ENCODE measurements around the gene APOO. TPM values are rescaled to one million over a fixed set of nuclear protein-coding genes. Genes with fewer than 3 reads are reported as not detected.

APOO gene
- polyA plus RNA-seq, 1 donor from 2014 or later = 42.5 TPM

DNA sequence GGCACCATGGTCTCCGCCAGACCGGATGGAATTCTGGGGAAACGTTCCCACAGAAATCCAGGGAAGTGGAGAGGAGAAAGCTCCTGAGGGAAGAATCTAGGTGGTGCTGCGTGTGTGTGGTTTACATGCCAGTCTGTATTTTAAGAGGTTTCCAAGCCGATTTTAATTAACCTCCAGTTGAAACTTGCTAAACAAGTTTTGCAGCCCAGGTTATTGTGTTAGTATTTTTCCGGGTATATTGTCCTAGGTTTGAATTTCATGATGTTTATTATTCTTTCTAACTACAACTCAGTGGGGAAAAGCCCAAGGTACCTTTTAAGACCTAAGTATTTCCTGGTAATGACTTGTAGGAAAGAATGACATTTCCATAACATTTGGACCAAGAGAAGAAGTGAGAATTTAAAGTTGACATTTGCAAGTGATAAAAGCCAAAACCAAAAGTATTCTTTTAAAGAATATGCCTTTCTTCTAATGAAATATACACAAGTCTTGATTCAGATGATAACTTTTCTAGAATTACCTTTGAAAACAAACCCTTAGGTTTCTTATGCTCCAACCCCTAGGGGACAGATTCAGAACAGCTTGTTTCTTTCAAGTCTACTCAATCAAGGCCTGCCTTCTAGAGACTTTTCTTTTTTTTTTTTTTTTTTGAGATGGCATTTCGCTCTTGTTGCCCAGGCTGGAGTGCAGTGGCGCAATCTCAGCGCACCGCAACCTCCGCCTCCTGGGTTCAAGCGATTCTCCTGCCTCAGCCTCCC is 110.2 kb downstream of the APOO start:
- Histone ChIP-seq H3K4me3 (ENCODE audit: low read length) (no peak overlapping the region), H4K20me1 (ENCODE audit: insufficient read depth) (no peaks in the 10 kb centered on the region), H3K27me3 (ENCODE audit: insufficient read depth, low read depth, low read length) (no peaks in the 10 kb centered on the region), H3K9me2 (ENCODE audit: insufficient read depth, low read length) (no peaks in the 10 kb centered on the region), H3K9me3 (ENCODE audit: low read length) (no peaks in the 10 kb centered on the region), H3K79me2 (replicated peaks; ENCODE audit: insufficient read depth, low read length) (no peaks in the 10 kb centered on the region), H3K36me3 (ENCODE audit: insufficient read depth, low read length) (no peaks in the 10 kb centered on the region), H3K9ac (ENCODE audit: low read length) (no peak overlapping the region), H3F3A (ENCODE audit: insufficient read depth, low read length, poor library complexity, severe bottlenecking) (no peaks in the 10 kb centered on the region), H3K4me2 (ENCODE audit: low read length) (no peak overlapping the region), H3K27ac (ENCODE audit: low read length) (no peak overlapping the region), H2AFZ (ENCODE audit: low read depth, low read length) (no peak overlapping the region)
- TF ChIP-seq TAF1 (IDR thresholded peaks at IDR 0.05; ENCODE audit: low read depth) = no peak
- TF ChIP-seq, protein P1, sequence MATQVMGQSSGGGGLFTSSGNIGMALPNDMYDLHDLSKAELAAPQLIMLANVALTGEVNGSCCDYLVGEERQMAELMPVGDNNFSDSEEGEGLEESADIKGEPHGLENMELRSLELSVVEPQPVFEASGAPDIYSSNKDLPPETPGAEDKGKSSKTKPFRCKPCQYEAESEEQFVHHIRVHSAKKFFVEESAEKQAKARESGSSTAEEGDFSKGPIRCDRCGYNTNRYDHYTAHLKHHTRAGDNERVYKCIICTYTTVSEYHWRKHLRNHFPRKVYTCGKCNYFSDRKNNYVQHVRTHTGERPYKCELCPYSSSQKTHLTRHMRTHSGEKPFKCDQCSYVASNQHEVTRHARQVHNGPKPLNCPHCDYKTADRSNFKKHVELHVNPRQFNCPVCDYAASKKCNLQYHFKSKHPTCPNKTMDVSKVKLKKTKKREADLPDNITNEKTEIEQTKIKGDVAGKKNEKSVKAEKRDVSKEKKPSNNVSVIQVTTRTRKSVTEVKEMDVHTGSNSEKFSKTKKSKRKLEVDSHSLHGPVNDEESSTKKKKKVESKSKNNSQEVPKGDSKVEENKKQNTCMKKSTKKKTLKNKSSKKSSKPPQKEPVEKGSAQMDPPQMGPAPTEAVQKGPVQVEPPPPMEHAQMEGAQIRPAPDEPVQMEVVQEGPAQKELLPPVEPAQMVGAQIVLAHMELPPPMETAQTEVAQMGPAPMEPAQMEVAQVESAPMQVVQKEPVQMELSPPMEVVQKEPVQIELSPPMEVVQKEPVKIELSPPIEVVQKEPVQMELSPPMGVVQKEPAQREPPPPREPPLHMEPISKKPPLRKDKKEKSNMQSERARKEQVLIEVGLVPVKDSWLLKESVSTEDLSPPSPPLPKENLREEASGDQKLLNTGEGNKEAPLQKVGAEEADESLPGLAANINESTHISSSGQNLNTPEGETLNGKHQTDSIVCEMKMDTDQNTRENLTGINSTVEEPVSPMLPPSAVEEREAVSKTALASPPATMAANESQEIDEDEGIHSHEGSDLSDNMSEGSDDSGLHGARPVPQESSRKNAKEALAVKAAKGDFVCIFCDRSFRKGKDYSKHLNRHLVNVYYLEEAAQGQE (IDR thresholded peaks at IDR 0.05; ENCODE audit: borderline replicate concordance) = no peak

DNA sequence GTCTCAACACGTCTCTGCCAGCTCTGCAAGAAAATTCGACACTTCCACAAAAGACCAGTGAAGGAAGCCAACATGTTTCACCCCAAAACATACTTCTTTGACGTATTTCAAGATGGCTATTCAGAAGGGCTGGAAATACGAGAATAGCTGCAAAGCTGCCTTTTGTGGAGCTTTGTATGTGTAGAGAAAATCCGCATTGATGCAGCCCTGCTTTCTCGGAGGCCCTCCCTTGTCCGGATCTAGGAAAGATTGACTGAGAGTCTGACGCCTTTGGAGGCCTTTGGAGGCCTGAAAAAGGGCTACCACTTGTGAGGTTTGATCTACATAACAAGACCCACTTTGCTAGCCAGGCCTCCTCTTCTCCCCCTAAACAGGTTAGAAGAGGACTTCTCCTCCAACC is 112.5 kb downstream of the APOO start:
- H2AFZ ChIP-seq (ENCODE audit: low read depth, low read length) = no peak overlapping the region
- no peak overlapping the region for H3K4me2 ChIP-seq (ENCODE audit: low read length)
- no peaks in the 10 kb centered on the region for H3K79me2 ChIP-seq (replicated peaks; ENCODE audit: insufficient read depth, low read length)
- no peaks in the 10 kb centered on the region for H3F3A ChIP-seq (ENCODE audit: insufficient read depth, low read length, poor library complexity, severe bottlenecking)
- no peak overlapping the region for H3K4me3 ChIP-seq (ENCODE audit: low read length)
- no peaks in the 10 kb centered on the region for H3K36me3 ChIP-seq (ENCODE audit: insufficient read depth, low read length)
- no peaks in the 10 kb centered on the region for H3K9me3 ChIP-seq (ENCODE audit: low read length)
- TF ChIP-seq POLR2AphosphoS5 (IDR thresholded peaks at IDR 0.05) (no peak), EP300 (conservative IDR thresholded peaks at IDR 0.05; ENCODE audit: poor library complexity, severe bottlenecking) (no peak), EZH2 (IDR thresholded peaks at IDR 0.05; ENCODE audit: borderline replicate concordance, insufficient read depth, low read length, poor library complexity, severe bottlenecking) (no peak), RAD21 (conservative IDR thresholded peaks at IDR 0.05) (no peak), SMC3 (conservative IDR thresholded peaks at IDR 0.05; ENCODE audit: poor library complexity) (no peak), MXI1 (conservative IDR thresholded peaks at IDR 0.05; ENCODE audit: poor library complexity, severe bottlenecking) (no peak), TAF1 (IDR thresholded peaks at IDR 0.05; ENCODE audit: low read depth) (no peak)
- TF ChIP-seq, protein P1 (IDR thresholded peaks at IDR 0.05; ENCODE audit: borderline replicate concordance) = no peak
- TF ChIP-seq, protein P2, sequence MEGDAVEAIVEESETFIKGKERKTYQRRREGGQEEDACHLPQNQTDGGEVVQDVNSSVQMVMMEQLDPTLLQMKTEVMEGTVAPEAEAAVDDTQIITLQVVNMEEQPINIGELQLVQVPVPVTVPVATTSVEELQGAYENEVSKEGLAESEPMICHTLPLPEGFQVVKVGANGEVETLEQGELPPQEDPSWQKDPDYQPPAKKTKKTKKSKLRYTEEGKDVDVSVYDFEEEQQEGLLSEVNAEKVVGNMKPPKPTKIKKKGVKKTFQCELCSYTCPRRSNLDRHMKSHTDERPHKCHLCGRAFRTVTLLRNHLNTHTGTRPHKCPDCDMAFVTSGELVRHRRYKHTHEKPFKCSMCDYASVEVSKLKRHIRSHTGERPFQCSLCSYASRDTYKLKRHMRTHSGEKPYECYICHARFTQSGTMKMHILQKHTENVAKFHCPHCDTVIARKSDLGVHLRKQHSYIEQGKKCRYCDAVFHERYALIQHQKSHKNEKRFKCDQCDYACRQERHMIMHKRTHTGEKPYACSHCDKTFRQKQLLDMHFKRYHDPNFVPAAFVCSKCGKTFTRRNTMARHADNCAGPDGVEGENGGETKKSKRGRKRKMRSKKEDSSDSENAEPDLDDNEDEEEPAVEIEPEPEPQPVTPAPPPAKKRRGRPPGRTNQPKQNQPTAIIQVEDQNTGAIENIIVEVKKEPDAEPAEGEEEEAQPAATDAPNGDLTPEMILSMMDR (IDR thresholded peaks at IDR 0.05; ENCODE audit: poor library complexity, severe bottlenecking) = no peak
- no peaks in the 10 kb centered on the region for H3K9me2 ChIP-seq (ENCODE audit: insufficient read depth, low read length)
- H3K27me3 ChIP-seq (ENCODE audit: insufficient read depth, low read depth, low read length) = no peaks in the 10 kb centered on the region
- H4K20me1 ChIP-seq (ENCODE audit: insufficient read depth) = no peaks in the 10 kb centered on the region
- no peak overlapping the region for H3K27ac ChIP-seq (ENCODE audit: low read length)
- H3K9ac ChIP-seq (ENCODE audit: low read length) = no peak overlapping the region

All from neural cell (in vitro differentiated cells).